ENCODE measurements around the gene APLP2.
A peak's percentile ranks its signal among the peaks of the same experiment; 100 is the strongest.
"Not testable (repeated sequence)": the region's sequence is repeated elsewhere in the genome, so short reads cannot be mapped to it uniquely, and the experiment has no call there.

The APLP2 gene

GRCh38 chr11:130177782-130178181 lies 108.1 kb downstream of the APLP2 start:
- DNase-seq, result peak in 1 of 3 experiments; percentile 28

- peak in 2 of 3 experiments; percentile 13 to 64 for DNase-seq
Measured at GRCh38 chr11:130178441-130179339, 109.0 kb downstream of the APLP2 start.

GRCh38 chr11:130179396-130180306 lies 110.0 kb downstream of the APLP2 start:
- peak; percentile 65 to 90 (median 69) for DNase-seq

- peak in 1 of 3 experiments; percentile 18 for DNase-seq
Measured at GRCh38 chr11:130180491-130180890, 110.8 kb downstream of the APLP2 start.

- no peak for DNase-seq
Measured at GRCh38 chr11:130180896-130181294, 111.2 kb downstream of the APLP2 start.

DNA sequence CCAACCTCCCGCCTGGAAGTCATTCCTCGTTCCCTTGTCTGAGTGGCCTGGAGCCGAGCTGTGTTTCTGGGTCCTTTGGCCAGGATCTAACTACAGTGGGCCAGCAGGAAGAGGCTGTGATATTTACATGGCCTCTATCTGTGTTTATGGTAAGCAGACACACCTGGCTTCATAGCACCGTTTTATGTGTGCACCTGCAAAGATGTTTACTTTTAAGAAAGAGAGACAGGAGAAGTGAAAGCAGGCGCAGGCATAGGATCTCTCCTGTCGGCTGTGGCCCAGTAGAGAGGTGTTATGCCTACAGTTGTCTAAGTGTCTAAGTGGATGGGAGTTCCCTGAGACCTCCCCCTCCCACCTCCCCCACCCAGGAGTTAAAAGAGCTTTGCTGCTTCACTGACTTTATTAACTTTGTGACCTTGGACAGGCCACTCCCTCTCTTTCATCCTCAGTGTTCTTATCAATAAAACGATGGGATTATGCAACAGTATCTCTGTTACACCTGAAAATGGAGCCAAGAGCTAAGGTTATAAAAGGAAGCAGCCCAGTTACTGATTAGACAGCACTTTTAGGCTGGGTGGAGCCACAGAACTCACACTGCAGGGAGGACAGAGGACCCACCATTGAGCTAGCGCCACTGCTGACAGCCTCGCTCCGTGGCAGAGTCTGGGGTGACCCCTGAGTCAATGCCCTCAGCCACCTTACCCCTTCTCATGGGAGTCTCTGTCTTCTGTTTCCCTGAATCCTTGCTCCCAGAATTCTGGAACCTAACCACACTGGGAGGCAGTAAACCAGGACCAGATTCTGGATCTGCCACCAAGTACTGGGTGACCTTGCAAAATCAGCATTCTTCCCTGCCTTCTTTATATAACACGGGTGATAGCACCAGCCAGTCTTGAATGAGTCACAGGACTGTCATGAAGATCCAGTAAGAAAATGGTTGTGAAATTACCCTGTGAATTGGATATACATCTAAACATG lies 111.9 kb downstream of the APLP2 start:
- DNase-seq, result peak; percentile 79 to 91 (median 86)

GRCh38 chr11:130183878-130184610 lies 114.3 kb downstream of the APLP2 start:
- DNase-seq, result peak in 1 of 3 experiments; percentile 10

GRCh38 chr11:130187096-130187495 lies 117.4 kb downstream of the APLP2 start:
- no peak for DNase-seq

GRCh38 chr11:130188047-130188446 lies 118.4 kb downstream of the APLP2 start:
- no peak for DNase-seq

- DNase-seq, result no peak
Measured at GRCh38 chr11:130188585-130189347, 119.1 kb downstream of the APLP2 start.

DNA sequence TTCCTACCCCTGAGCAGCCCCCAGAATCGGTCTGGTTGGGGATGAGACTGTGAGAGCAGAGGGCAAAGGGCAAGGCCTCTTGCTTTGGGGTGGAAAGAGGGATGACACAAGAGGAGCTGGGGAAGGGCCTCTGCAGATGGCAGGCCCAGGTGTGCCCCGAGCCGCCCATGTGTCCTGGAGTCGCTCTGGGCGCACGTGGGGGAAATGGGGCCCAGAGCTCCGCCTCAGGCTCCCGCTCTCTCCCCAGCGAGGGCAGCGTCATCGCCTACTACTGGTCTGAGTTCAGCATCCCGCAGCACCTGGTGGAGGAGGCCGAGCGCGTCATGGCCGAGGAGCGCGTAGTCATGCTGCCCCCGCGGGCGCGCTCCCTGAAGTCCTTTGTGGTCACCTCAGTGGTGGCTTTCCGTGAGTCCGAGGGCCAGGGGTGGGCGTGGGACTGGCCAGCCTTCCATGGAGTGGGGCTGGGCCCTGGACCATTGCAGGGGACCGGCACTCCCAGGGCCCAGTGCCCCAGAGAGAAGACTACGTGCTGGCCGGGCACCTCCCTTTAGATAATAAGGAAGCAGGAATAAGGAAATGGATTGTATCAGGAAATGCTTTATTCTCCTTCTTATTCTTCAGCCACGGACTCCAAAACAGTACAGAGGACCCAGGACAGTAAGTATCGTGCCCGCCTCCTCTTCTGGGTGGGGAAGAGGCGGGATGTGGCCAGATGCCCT lies 120.0 kb downstream of the APLP2 start:
- DNase-seq, result no peak

DNA sequence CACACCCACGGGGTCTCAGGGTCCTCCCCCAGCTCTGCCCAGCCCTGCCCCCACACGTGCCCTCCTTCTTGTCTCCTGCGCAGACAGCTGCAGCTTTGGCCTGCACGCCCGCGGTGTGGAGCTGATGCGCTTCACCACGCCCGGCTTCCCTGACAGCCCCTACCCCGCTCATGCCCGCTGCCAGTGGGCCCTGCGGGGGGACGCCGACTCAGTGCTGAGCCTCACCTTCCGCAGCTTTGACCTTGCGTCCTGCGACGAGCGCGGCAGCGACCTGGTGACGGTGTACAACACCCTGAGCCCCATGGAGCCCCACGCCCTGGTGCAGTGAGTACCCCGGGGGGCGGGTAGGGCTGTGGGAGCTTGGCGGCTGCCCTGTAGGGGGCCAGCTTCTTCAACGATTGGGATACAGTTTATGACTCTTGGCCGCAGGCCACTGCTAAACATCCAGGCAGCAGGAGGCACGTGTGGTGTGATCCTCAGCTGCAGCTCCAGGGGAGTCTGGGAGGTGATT lies 120.7 kb downstream of the APLP2 start:
- DNase-seq, result no peak

GRCh38 chr11:130191896-130192295 lies 122.2 kb downstream of the APLP2 start:
- no peak for DNase-seq

- no peak for DNase-seq
Measured at GRCh38 chr11:130192845-130193267, 123.2 kb downstream of the APLP2 start.

GRCh38 chr11:130193551-130193950 lies 123.9 kb downstream of the APLP2 start:
- not testable (repeated sequence) for DNase-seq
